H1 (cell line): Measurements from ENCODE around the gene GPD1L. TPM values are rescaled to one million over a fixed set of nuclear protein-coding genes. Genes with fewer than 3 reads are reported as not detected.

Source experiments
- CTCF ChIA-PET: fragments of 300-600 bp; sonication (Branson Sonifier 250); formaldehyde crosslinking; loops from one replicate; lab custom pipeline; 2021; ENCODE audit not compliant: partially characterized antibody; lab: Charles Lee
- POLR2A ChIA-PET: fragments of 300-600 bp; sonication (Branson Sonifier 250); formaldehyde crosslinking; loops from one replicate; lab custom pipeline; 2021; ENCODE audit warnings: inconsistent platforms; ENCODE audit not compliant: partially characterized antibody; lab: Charles Lee
- DNase-seq, 2 experiments: peaks; one replicate each; pipeline versions ENCODE4 v3.0.0 to v3.0.0-alpha.2; 2010 to 2022; ENCODE audit warnings: low spot score in 2 of 2, low read depth in 1 of 2, mixed read lengths in 1 of 2
- FAIRE-seq: peaks from 2 replicates; lab custom pipeline; 2011; peaks lifted over from hg19 to GRCh38; lab: Jason Lieb, UNC
- H2AFZ ChIP-seq: 2 replicates; pipeline ENCODE4 v1.8.1; 2012; ENCODE audit warnings: low read length, inconsistent platforms
- H2AK5ac ChIP-seq: 2 replicates; pipeline ENCODE4 v1.6.1; 2013; ENCODE audit warnings: low read depth, low read length
- H2BK120ac ChIP-seq: replicated peaks from 2 replicates; pipeline ENCODE3; 2013; ENCODE audit warnings: low read depth, low read length, inconsistent platforms
- H2BK12ac ChIP-seq: 2 replicates; pipeline ENCODE4 v1.6.1; 2013; ENCODE audit warnings: low read depth, low read length
- H2BK15ac ChIP-seq: 2 replicates; pipeline ENCODE4 v1.6.1; 2013; ENCODE audit warnings: low read length
- H2BK20ac ChIP-seq: 2 replicates; pipeline ENCODE4 v1.6.1; 2013; ENCODE audit warnings: low read length
- H2BK5ac ChIP-seq: 2 replicates; pipeline ENCODE4 v1.6.1; 2013; ENCODE audit warnings: low read depth, low read length
- H3K14ac ChIP-seq: 2 replicates; pipeline ENCODE4 v1.6.1; 2013; ENCODE audit warnings: inconsistent platforms; ENCODE audit not compliant: insufficient read length
- H3K18ac ChIP-seq: 2 replicates; pipeline ENCODE4 v1.6.1; 2013; ENCODE audit warnings: low read length; ENCODE audit errors: extremely low read depth
- H3K23ac ChIP-seq: 2 replicates; pipeline ENCODE4 v1.6.1; 2013; ENCODE audit warnings: inconsistent platforms; ENCODE audit not compliant: insufficient read length
- H3K23me2 ChIP-seq: 2 replicates; pipeline ENCODE4 v1.6.1; 2013; ENCODE audit warnings: low read depth, low read length
- H3K27ac ChIP-seq: 2 replicates; pipeline ENCODE4 v1.6.1; 2011; ENCODE audit warnings: low read depth, low read length, inconsistent platforms
- H3K27me3 ChIP-seq, 4 experiments: replicated peaks in 1 of 4; 1 replicate in 1 of 4; 2 replicates in 3 of 4; pipeline versions ENCODE4 v1.6.1 to v1.8.1; 2011 to 2013; ENCODE audit warnings: low read length in 3 of 4, mild to moderate bottlenecking in 3 of 4, inconsistent platforms in 2 of 4, mixed read lengths in 2 of 4, moderate library complexity in 1 of 4; ENCODE audit not compliant: control insufficient read depth in 3 of 4, insufficient read depth in 3 of 4; ENCODE audit errors: extremely low read depth in 1 of 4
- H3K36me3 ChIP-seq, 4 experiments: 2 replicates each; pipeline versions ENCODE4 v1.6.1 to v1.8.1; 2011 to 2013; ENCODE audit warnings: mild to moderate bottlenecking in 4 of 4, low read length in 3 of 4, moderate library complexity in 2 of 4, control low read depth in 1 of 4, inconsistent platforms in 1 of 4; ENCODE audit not compliant: insufficient read depth in 4 of 4, control insufficient read depth in 2 of 4
- H3K4ac ChIP-seq: replicated peaks from 2 replicates; pipeline ENCODE3; 2013; ENCODE audit warnings: low read length, low read depth, mixed read lengths, inconsistent platforms; ENCODE audit not compliant: insufficient read length
- H3K4me1 ChIP-seq, 4 experiments: replicated peaks in 1 of 4; 1 replicate in 1 of 4; 2 replicates in 3 of 4; pipeline versions ENCODE4 v1.6.1 to v1.8.1; 2011 to 2013; ENCODE audit warnings: low read length in 3 of 4, inconsistent platforms in 2 of 4, mixed read lengths in 1 of 4; ENCODE audit not compliant: insufficient read depth in 4 of 4, control insufficient read depth in 3 of 4
- H3K4me2 ChIP-seq, 2 experiments: 2 replicates each; pipeline versions ENCODE4 v1.6.1 to v1.8.1; 2011 to 2013; ENCODE audit warnings: low read depth in 2 of 2, low read length in 2 of 2, control low read depth in 1 of 2, inconsistent platforms in 1 of 2, mild to moderate bottlenecking in 1 of 2; ENCODE audit not compliant: insufficient read depth in 1 of 2
- H3K4me3 ChIP-seq, 4 experiments: fragments of 200-600, 300-600 bp in 1 of 4; sonication (generic), shearing (Covaris generic), sonication (Bioruptor Twin) in 1 of 4; 2 replicates each; pipeline versions ENCODE4 v1.5.1 to v1.8.1; 2011 to 2016; ENCODE audit warnings: low read length in 4 of 4, low read depth in 3 of 4, control low read depth in 2 of 4, inconsistent platforms in 2 of 4, mild to moderate bottlenecking in 2 of 4, mixed read lengths in 1 of 4, moderate library complexity in 1 of 4; ENCODE audit not compliant: insufficient read depth in 2 of 4; ENCODE audit errors: extremely low read depth in 1 of 4
- H3K56ac ChIP-seq: replicated peaks from 2 replicates; pipeline ENCODE3; 2013; ENCODE audit warnings: low read depth, mild to moderate bottlenecking, mixed read lengths, low read length, inconsistent platforms; ENCODE audit not compliant: insufficient read length
- H3K79me1 ChIP-seq: 2 replicates; pipeline ENCODE4 v1.6.1; 2013; ENCODE audit warnings: low read depth, low read length, control low read depth
- H3K79me2 ChIP-seq, 2 experiments: 2 replicates each; pipeline versions ENCODE4 v1.6.1 to v1.8.1; 2012 to 2013; ENCODE audit warnings: low read length in 2 of 2, mild to moderate bottlenecking in 2 of 2, inconsistent platforms in 1 of 2; ENCODE audit not compliant: insufficient read depth in 2 of 2, control insufficient read depth in 1 of 2
- H3K9ac ChIP-seq, 4 experiments: replicated peaks in 1 of 4; 1 replicate in 1 of 4; 2 replicates in 3 of 4; pipeline versions ENCODE4 v1.6.1 to v1.8.1; 2011 to 2013; ENCODE audit warnings: low read depth in 3 of 4, low read length in 3 of 4, control low read depth in 2 of 4, mild to moderate bottlenecking in 2 of 4, moderate library complexity in 2 of 4, inconsistent platforms in 1 of 4; ENCODE audit errors: extremely low read depth in 1 of 4
- H3K9me3 ChIP-seq, 2 experiments: 2 replicates each; pipeline versions ENCODE4 v1.6.1 to v1.8.1; 2012 to 2013; ENCODE audit warnings: mild to moderate bottlenecking in 2 of 2, moderate library complexity in 2 of 2, control low read depth in 1 of 2, inconsistent platforms in 1 of 2, low read depth in 1 of 2, low read length in 1 of 2, mixed read lengths in 1 of 2; ENCODE audit not compliant: insufficient read depth in 2 of 2
- H4K20me1 ChIP-seq, 2 experiments: replicated peaks in 1 of 2; 2 replicates each; pipeline versions ENCODE3 to v1.8.1; 2011 to 2013; ENCODE audit warnings: inconsistent platforms in 2 of 2, low read length in 2 of 2, mild to moderate bottlenecking in 1 of 2; ENCODE audit not compliant: insufficient read depth in 2 of 2, control insufficient read depth in 1 of 2
- H4K5ac ChIP-seq: 2 replicates; pipeline ENCODE4 v1.6.1; 2013; ENCODE audit warnings: low read length, low read depth, mixed read lengths, inconsistent platforms; ENCODE audit not compliant: insufficient read length
- H4K8ac ChIP-seq: 2 replicates; pipeline ENCODE4 v1.8.0; 2013; ENCODE audit warnings: mild to moderate bottlenecking, moderate library complexity, low read length, inconsistent platforms; ENCODE audit not compliant: insufficient read depth; ENCODE audit errors: extremely low read depth
- H4K91ac ChIP-seq: replicated peaks from 2 replicates; pipeline ENCODE3; 2013; ENCODE audit warnings: low read length, mixed read lengths, inconsistent platforms; ENCODE audit not compliant: insufficient read length
- ASH2L ChIP-seq: fragments of 200-600, 300-600 bp; sonication (generic); IDR thresholded peaks from one replicate; pipeline ENCODE4 v1.7.1; 2017; ENCODE audit warnings: low read length
- CEBPB ChIP-seq: IDR thresholded peaks from 2 replicates; pipeline ENCODE4 v1.6.1; 2012; ENCODE audit warnings: low read depth, low read length
- CREB1 ChIP-seq: IDR thresholded peaks from 2 replicates; pipeline ENCODE4 v1.6.1; 2012; ENCODE audit warnings: inconsistent platforms
- RBBP5 ChIP-seq: IDR thresholded peaks from 2 replicates; pipeline ENCODE4 v1.7.1; 2012; ENCODE audit warnings: low read depth, mild to moderate bottlenecking, inconsistent platforms, low read length, moderate library complexity, borderline replicate concordance
- RNF2 ChIP-seq: fragments of 200-900, 300-1000 bp; sonication (generic); IDR thresholded peaks from 2 replicates; pipeline ENCODE4 v1.7.1; 2016; ENCODE audit warnings: borderline replicate concordance, low read depth, mild to moderate bottlenecking, antibody characterized with exemption, low read length; ENCODE audit not compliant: poor library complexity, severe bottlenecking; ENCODE audit errors: missing control alignments
- SIX5 ChIP-seq: IDR thresholded peaks from 2 replicates; pipeline ENCODE4 v1.6.1; 2011; ENCODE audit warnings: mild to moderate bottlenecking, low read depth, low read length
- WGBS, 2 experiments: shearing (Covaris generic) in 1 of 2; methylation state at CpG; one replicate each; pipeline versions ENCODE4 v1.1.6 to v1.1.7; 2013 to 2015; ENCODE audit warnings: low lambda C conversion rate in 2 of 2, mixed read lengths in 2 of 2, inconsistent platforms in 1 of 2, low coverage in 1 of 2, missing lambda C conversion rate in 1 of 2; ENCODE audit not compliant: insufficient replicate concordance in 2 of 2, insufficient coverage in 1 of 2, insufficient read length in 1 of 2; ENCODE audit errors: extremely low coverage in 1 of 2, missing lambda C conversion rate in 1 of 2; 5-methylcytosine and 5-hydroxymethylcytosine counted together
- polyA plus RNA-seq, 7 experiments: library from polyadenylated mRNA; depleted of rRNA in 3 of 7; stranded (reverse) in 5 of 7; unstranded in 2 of 7; fragments of >200 nt in 5 of 7; fragments of 200-250 nt in 2 of 7; gene quantifications; 1 replicate in 5 of 7; 2 replicates in 1 of 7; 4 replicates in 1 of 7; pipeline versions ENCODE4 v1.2.1 to v1.2.3, GENCODE V29; 2011 to 2013; ENCODE audit warnings: missing spikeins in 2 of 7, mixed read lengths in 2 of 7
- total RNA-seq: library from RNA; stranded (reverse); fragmentation: NEBNext Ultra II Directional; extraction: Animal tissue kit (Norgen Biotek cat#: 25700); gene quantifications from 2 replicates; pipeline ENCODE4 v1.2.1, GENCODE V29; 2021

GPD1L gene
- total and polyA plus RNA-seq, 2 of the 8 experiments (the other 6 are each of a cell fraction or from before 2014, with no cell fraction given), result 2.4 to 8.4 TPM

GRCh38 chr3:32118215-32118614, 11.8 kb downstream of the GPD1L start:
- Histone ChIP-seq H3K79me2 (no peaks in the 10 kb centered on the region), H3K79me1 (no peaks in the 10 kb centered on the region), H3K4me3 (no peak overlapping the region), H3K9me3 (no peaks in the 10 kb centered on the region), H3K27ac (no peak overlapping the region), H3K14ac (no peak overlapping the region), H3K27me3 (no peaks in the 10 kb centered on the region), H4K8ac (no peak overlapping the region), H3K9ac (no peak overlapping the region; a peak in 1 of 7 replicates), H4K20me1 (no peaks in the 10 kb centered on the region), H2AFZ (no peak overlapping the region), H4K5ac (no peak overlapping the region), H3K4me2 (no peak overlapping the region), H3K4ac (no peak overlapping the region), H2BK20ac (no peak overlapping the region), H3K4me1 (0 out of 7 replicates have a peak, but pooled peaks cover 0 to 2% (median 0%) of the 10 kb centered on the region in 4 experiments), H2AK5ac (no peak overlapping the region), H2BK12ac (no peak overlapping the region), H2BK120ac (no peak overlapping the region), H2BK5ac (no peak overlapping the region), H3K36me3 (no peaks in the 10 kb centered on the region), H4K91ac (no peak overlapping the region), H3K23me2 (no peaks in the 10 kb centered on the region; the same call in 1 of the 2 replicates), H3K56ac (no peak overlapping the region), H2BK15ac (no peak overlapping the region), H3K18ac (no peak overlapping the region), H3K23ac (no peak overlapping the region)
- ChIA-PET CTCF (no interaction called here), POLR2A (no interaction called here)
- TF ChIP-seq CEBPB (no peak), RNF2 (no peak), ASH2L (no peak), SIX5 (no peak), CREB1 (no peak), RBBP5 (no peak)
- FAIRE-seq (no peak), DNase-seq (no peak)
- 95% methylated on average over 2 of the region's 2 CpGs; no CpG with 5 or more reads in 1 of the 2 experiments for WGBS, 2 experiments
